Measurements from ENCODE around the gene SHANK1. TPM values are rescaled to one million over a fixed set of nuclear protein-coding genes. Genes with fewer than 3 reads are reported as not detected.
A peak's percentile ranks its signal among the peaks of the same experiment; 100 is the strongest.

SHANK1 gene
- total RNA-seq, 4 donors from 2014 or later: 0.21 to 3.3 (median 0.30) TPM; not detected in 1

DNA sequence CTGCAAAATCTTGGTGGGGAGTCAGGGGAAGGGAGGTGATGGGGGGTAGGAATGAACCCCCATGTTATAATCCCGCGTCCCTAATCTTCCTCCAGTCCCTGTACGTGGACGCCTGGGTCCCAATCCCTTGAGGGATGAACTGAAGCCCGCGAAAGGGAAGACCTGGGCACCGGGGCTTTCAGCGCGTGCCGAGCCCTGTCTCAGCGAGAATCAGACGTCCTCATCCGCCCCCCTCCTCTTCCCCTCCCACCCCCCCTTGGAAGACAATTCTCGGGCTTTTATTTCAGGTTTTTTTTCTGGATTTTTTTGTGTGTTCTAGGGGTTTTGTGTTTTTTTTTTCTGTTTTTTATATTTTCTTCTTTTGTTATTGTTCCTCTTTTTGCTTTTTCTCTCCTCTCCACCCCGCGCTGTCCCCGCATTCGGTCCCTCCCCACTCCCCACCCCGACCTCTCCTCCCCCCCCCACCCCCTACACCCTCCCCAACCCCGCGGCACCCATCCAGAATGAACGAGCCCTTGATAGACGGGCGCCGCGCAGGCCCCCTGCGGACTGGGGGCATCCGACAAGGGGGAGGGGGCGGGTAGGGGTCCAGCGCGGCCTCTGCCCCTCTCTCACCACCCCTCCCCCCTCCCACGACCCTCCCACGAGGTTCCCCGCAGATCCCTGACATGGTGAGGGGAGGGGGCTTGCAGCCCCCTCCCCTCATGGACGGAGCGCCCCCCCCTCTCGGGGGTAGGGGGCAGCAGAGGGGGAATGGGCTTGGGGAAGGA is 60.1 kb downstream of the SHANK1 start:
- TF ChIP-seq POLR2A (IDR thresholded peaks at IDR 0.05) (no peak), EP300 (IDR thresholded peaks at IDR 0.05) (no peak)
- TF ChIP-seq, protein P1, sequence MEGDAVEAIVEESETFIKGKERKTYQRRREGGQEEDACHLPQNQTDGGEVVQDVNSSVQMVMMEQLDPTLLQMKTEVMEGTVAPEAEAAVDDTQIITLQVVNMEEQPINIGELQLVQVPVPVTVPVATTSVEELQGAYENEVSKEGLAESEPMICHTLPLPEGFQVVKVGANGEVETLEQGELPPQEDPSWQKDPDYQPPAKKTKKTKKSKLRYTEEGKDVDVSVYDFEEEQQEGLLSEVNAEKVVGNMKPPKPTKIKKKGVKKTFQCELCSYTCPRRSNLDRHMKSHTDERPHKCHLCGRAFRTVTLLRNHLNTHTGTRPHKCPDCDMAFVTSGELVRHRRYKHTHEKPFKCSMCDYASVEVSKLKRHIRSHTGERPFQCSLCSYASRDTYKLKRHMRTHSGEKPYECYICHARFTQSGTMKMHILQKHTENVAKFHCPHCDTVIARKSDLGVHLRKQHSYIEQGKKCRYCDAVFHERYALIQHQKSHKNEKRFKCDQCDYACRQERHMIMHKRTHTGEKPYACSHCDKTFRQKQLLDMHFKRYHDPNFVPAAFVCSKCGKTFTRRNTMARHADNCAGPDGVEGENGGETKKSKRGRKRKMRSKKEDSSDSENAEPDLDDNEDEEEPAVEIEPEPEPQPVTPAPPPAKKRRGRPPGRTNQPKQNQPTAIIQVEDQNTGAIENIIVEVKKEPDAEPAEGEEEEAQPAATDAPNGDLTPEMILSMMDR (IDR thresholded peaks at IDR 0.05): no peak
- Histone ChIP-seq H3K9me3 (peaks cover 0 to 19% (median 0%) of the 10 kb centered on the region in 4 donors), H3K27ac (no peak overlapping the region), H3K4me3 (peak overlapping the region in 1 of 4 donors; percentile 41), H3K36me3 (no peaks in the 10 kb centered on the region), H3K27me3 (peaks cover 0 to 79% of the 10 kb centered on the region in 2 donors), H3K4me1 (peaks cover 0 to 18% (median 3%) of the 10 kb centered on the region in 4 donors)
- DNase-seq (ENCODE audit: low spot score in 2 of 2): no peak
- 2% methylated on average over 32 of the region's 37 CpGs for WGBS, 2 donors

GRCh38 chr19:50658441-50659317 is 60.9 kb downstream of the SHANK1 start:
- H3K9me3 ChIP-seq: peaks cover 0 to 21% (median 0%) of the 10 kb centered on the region in 4 donors
- H3K4me1 ChIP-seq: peaks cover 0 to 18% (median 3%) of the 10 kb centered on the region in 4 donors
- DNase-seq (ENCODE audit: low spot score in 2 of 2): peak in 1 of 2 donors; percentile 16
- no peaks in the 10 kb centered on the region for H3K36me3 ChIP-seq
- H3K27me3 ChIP-seq: peaks cover 0 to 74% of the 10 kb centered on the region in 2 donors
- peak overlapping the region in 1 of 4 donors; percentile 41 for H3K4me3 ChIP-seq
- H3K27ac ChIP-seq: peak overlapping the region in 2 of 4 donors; percentile 36 to 61
- TF ChIP-seq EP300 (IDR thresholded peaks at IDR 0.05): no peak
- TF ChIP-seq POLR2A (IDR thresholded peaks at IDR 0.05): peak in 1 of 2 donors; percentile 6
- WGBS, 2 donors: 4% methylated on average over 38 to 44 of the region's 67 CpGs

- peaks cover 0 to 21% (median 0%) of the 10 kb centered on the region in 4 donors for H3K9me3 ChIP-seq
- DNase-seq (ENCODE audit: low spot score in 2 of 2): peak; percentile 46 to 62
- 3 to 4% methylated on average over 25 to 38 of the region's 38 CpGs for WGBS, 2 donors
- H3K27ac ChIP-seq: no peak overlapping the region
- H3K4me3 ChIP-seq: peak overlapping the region in 1 of 4 donors; percentile 41
- no peaks in the 10 kb centered on the region for H3K36me3 ChIP-seq
- peaks cover 0 to 18% (median 3%) of the 10 kb centered on the region in 4 donors for H3K4me1 ChIP-seq
- TF ChIP-seq POLR2A (IDR thresholded peaks at IDR 0.05): no peak
- TF ChIP-seq EP300 (IDR thresholded peaks at IDR 0.05): no peak
- TF ChIP-seq, protein P1 (IDR thresholded peaks at IDR 0.05): no peak
- peaks cover 0 to 70% of the 10 kb centered on the region in 2 donors for H3K27me3 ChIP-seq
Measured at GRCh38 chr19:50657712-50658440, 61.7 kb downstream of the SHANK1 start.

DNA sequence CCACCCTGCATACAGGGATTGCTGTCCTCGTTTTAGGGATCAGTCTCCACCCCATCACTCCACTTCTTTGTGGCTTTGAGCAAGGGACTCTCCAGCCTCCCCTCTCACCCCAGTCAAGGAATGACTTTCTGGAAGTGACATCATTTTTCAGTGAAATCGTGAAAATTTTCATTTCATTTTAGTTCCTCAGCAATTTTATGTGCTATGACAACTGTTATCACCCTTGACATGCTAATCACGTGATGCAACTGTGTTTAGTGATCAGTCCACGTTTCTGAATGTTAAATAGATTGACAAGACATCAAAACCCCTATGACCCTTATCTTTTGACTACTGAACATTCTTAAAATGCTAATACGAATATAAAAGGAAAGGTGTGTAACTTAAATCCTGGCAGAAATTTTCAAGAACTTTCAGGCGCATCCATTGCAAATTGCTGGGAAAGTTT is 62.4 kb downstream of the SHANK1 start:
- WGBS, 2 donors: 61 to 65% methylated on average over 6 of the region's 6 CpGs
- H3K36me3 ChIP-seq: no peaks in the 10 kb centered on the region
- peaks cover 0 to 21% (median 0%) of the 10 kb centered on the region in 4 donors for H3K9me3 ChIP-seq
- no peak overlapping the region for H3K27ac ChIP-seq
- no peak for DNase-seq (ENCODE audit: low spot score in 2 of 2)
- peaks cover 0 to 18% (median 3%) of the 10 kb centered on the region in 4 donors for H3K4me1 ChIP-seq
- H3K4me3 ChIP-seq: no peak overlapping the region
- H3K27me3 ChIP-seq: peaks cover 0 to 64% of the 10 kb centered on the region in 2 donors
- no peak for TF ChIP-seq POLR2A (IDR thresholded peaks at IDR 0.05)
- TF ChIP-seq, protein P1 (IDR thresholded peaks at IDR 0.05): no peak
- no peak for TF ChIP-seq EP300 (IDR thresholded peaks at IDR 0.05)

GRCh38 chr19:50654882-50655281 is 64.7 kb downstream of the SHANK1 start:
- TF ChIP-seq POLR2A (IDR thresholded peaks at IDR 0.05) (no peak), EP300 (IDR thresholded peaks at IDR 0.05) (no peak)
- TF ChIP-seq, protein P1 (IDR thresholded peaks at IDR 0.05): no peak
- Histone ChIP-seq H3K4me3 (no peak overlapping the region), H3K36me3 (no peaks in the 10 kb centered on the region), H3K27ac (no peak overlapping the region), H3K9me3 (peaks cover 0 to 21% (median 0%) of the 10 kb centered on the region in 4 donors), H3K27me3 (peaks cover 0 to 43% of the 10 kb centered on the region in 2 donors), H3K4me1 (peaks cover 0 to 18% (median 3%) of the 10 kb centered on the region in 4 donors)
- DNase-seq (ENCODE audit: low spot score in 2 of 2): no peak
